Ovary (tissue), 9 donors: Measurements from ENCODE around the gene MYH15. TPM values are rescaled to one million over a fixed set of nuclear protein-coding genes. Genes with fewer than 3 reads are reported as not detected.

Experiments used
- DNase-seq, 5 donors: peaks; one replicate each; pipeline ENCODE4 v3.0.0-alpha.2; 2019 to 2020
- H3K27ac ChIP-seq, 2 donors: fragments of 200-600 bp; one replicate each; pipeline versions ENCODE4 v1.5.1 to v1.8.0; 2019 to 2022
- H3K27me3 ChIP-seq: fragments of 200-600 bp; one replicate; pipeline ENCODE4 v1.8.0; 2022
- H3K36me3 ChIP-seq: fragments of 200-600 bp; sonication (generic); one replicate; pipeline ENCODE4 v1.5.1; 2019
- H3K4me1 ChIP-seq: one replicate; pipeline ENCODE4 v1.8.1; 2013; ENCODE audit warnings: mild to moderate bottlenecking, moderate library complexity; ENCODE audit not compliant: insufficient read depth
- H3K4me3 ChIP-seq: fragments of 200-600 bp; sonication (generic); one replicate; pipeline ENCODE4 v1.5.1; 2017
- H3K9me3 ChIP-seq, 2 donors: fragments of 200-600 bp in 1 of 2; sonication (generic) in 1 of 2; one replicate each; pipeline versions ENCODE4 v1.5.1 to v1.8.1; 2013 to 2019; ENCODE audit warnings: mild to moderate bottlenecking in 1 of 2, moderate library complexity in 1 of 2
- EP300 ChIP-seq: sonication (generic); formaldehyde crosslinking; IDR thresholded peaks from one replicate; pipeline ENCODE4 v1.6.1; 2017; ENCODE audit warnings: antibody characterized with exemption
- POLR2A ChIP-seq: fragments of 450-650 bp; IDR thresholded peaks from one replicate; pipeline ENCODE4 v1.6.1; 2017; ENCODE audit warnings: antibody characterized with exemption, mild to moderate bottlenecking, moderate library complexity
- WGBS, 3 donors: extraction: QIAGEN DNeasy Blood & Tissue Kit in 1 of 3; methylation state at CpG; one replicate each; pipeline versions ENCODE4 v1.1.5 to v1.1.7; 2013 to 2017; 5-methylcytosine and 5-hydroxymethylcytosine counted together
- intact Hi-C, 4 donors: fragments of 100-400 bp; cut with DNase I; formaldehyde crosslinking; loops; one replicate each; pipeline versions ENCODE4 v1.11.0 to v1.15.1; 2022 to 2023
- polyA plus RNA-seq, 2 donors: library from polyadenylated mRNA; stranded (reverse); fragments of 200-250 nt in 1 of 2; fragments of 350-450 nt in 1 of 2; fragmentation: Illumina TruSeq in 1 of 2; extraction: RNeasy Lipid Tissue Mini Kit (QIAGEN cat#74804) in 1 of 2; gene quantifications; one replicate each; pipeline ENCODE4 v1.2.3, GENCODE V29; 2013 to 2014
- total RNA-seq, 7 donors: library from RNA; depleted of rRNA in 2 of 7; stranded (reverse); fragments of >200 nt in 2 of 7; fragmentation: NEBNext Ultra II Directional in 3 of 7; extraction: Animal tissue kit (Norgen Biotek cat#: 25700) in 3 of 7; gene quantifications; one replicate each; pipeline versions ENCODE4 v1.1.0 to v1.2.4, GENCODE V29; 2016 to 2023
- TF ChIP-seq, protein P1 (sequence below), 3 donors: fragments of 450-650 bp in 2 of 3; fragments of 200-600 bp in 1 of 3; IDR thresholded peaks; one replicate each; pipeline versions ENCODE4 v1.5.1 to v1.8.0; 2016 to 2022; ENCODE audit warnings: antibody characterized with exemption in 3 of 3, mild to moderate bottlenecking in 1 of 3
- donor health status: DM: no; HTN: no; CAD: no; lungs with moderate emphysema.
- donor health status: DM: no; HTN: no; CAD: no.
- donor health status: Bipolar disorder and iron deficiency.
- donor health status: DM: yes; HTN: yes; CAD: no.
- donor health status: DM: no; HTN: no; CAD: no.
- donor health status: DM: yes; HTN: yes; CAD: no.

The MYH15 gene
- total and polyA plus RNA-seq, 9 donors: 0.05 to 0.57 (median 0.11) TPM; not detected in 3

- TF ChIP-seq EP300: no peak
- TF ChIP-seq, protein P1, sequence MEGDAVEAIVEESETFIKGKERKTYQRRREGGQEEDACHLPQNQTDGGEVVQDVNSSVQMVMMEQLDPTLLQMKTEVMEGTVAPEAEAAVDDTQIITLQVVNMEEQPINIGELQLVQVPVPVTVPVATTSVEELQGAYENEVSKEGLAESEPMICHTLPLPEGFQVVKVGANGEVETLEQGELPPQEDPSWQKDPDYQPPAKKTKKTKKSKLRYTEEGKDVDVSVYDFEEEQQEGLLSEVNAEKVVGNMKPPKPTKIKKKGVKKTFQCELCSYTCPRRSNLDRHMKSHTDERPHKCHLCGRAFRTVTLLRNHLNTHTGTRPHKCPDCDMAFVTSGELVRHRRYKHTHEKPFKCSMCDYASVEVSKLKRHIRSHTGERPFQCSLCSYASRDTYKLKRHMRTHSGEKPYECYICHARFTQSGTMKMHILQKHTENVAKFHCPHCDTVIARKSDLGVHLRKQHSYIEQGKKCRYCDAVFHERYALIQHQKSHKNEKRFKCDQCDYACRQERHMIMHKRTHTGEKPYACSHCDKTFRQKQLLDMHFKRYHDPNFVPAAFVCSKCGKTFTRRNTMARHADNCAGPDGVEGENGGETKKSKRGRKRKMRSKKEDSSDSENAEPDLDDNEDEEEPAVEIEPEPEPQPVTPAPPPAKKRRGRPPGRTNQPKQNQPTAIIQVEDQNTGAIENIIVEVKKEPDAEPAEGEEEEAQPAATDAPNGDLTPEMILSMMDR (IDR thresholded peaks at IDR 0.05): no peak
- 88 to 91% (median 90%) methylated on average over 2 of the region's 2 CpGs for WGBS, 3 donors
Measured at GRCh38 chr3:108525971-108526370, 15.6 kb upstream of the MYH15 start.

DNA sequence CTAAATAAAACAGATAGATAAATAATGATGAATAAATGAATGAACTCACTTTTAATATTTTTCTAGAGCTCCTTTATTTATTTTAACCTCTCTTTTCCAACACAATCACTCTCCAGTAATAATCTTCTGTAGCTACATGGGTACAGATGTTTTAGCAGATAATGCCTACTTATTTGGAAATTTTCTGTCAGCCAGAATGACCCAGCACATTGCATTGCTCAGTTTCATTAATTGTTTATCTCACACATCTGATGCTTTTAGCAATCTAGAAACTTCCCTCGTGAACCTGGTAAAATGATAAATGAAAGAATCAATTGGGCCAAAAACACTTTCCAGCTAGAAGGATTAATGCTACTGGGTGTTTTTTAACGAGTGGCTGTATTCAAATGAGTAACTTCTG, 14.9 kb upstream of the MYH15 start:
- WGBS, 3 donors: 75 to 82% (median 79%) methylated on average over 2 of the region's 2 CpGs
- H3K4me1 ChIP-seq: no peaks in the 10 kb centered on the region
- no peak overlapping the region for H3K4me3 ChIP-seq
- DNase-seq: no peak
- H3K36me3 ChIP-seq: no peaks in the 10 kb centered on the region
- intact Hi-C loops: no loop called here
- TF ChIP-seq POLR2A (no peak), EP300 (no peak)
- TF ChIP-seq, protein P1 (IDR thresholded peaks at IDR 0.05): no peak
- H3K9me3 ChIP-seq: no peaks in the 10 kb centered on the region
- no peaks in the 10 kb centered on the region for H3K27me3 ChIP-seq
- H3K27ac ChIP-seq: no peak overlapping the region

More at GRCh38 chr3:108525971-108526370, 15.6 kb upstream of the MYH15 start:
- H3K27me3 ChIP-seq: no peaks in the 10 kb centered on the region
- no peaks in the 10 kb centered on the region for H3K36me3 ChIP-seq
- no peak overlapping the region for H3K4me3 ChIP-seq
- DNase-seq: no peak
- no peak overlapping the region for H3K27ac ChIP-seq
- no peaks in the 10 kb centered on the region for H3K9me3 ChIP-seq
- intact Hi-C loops: no loop called here
- no peaks in the 10 kb centered on the region for H3K4me1 ChIP-seq

GRCh38 chr3:108524537-108524936, 14.1 kb upstream of the MYH15 start:
- H3K27ac ChIP-seq: no peak overlapping the region

GRCh38 chr3:108518895-108519294, 8.5 kb upstream of the MYH15 start:
- WGBS, 3 donors: 74 to 80% (median 75%) methylated on average over 1 of the region's 1 CpG
- Histone ChIP-seq H3K27me3 (no peaks in the 10 kb centered on the region), H3K4me1 (no peaks in the 10 kb centered on the region), H3K27ac (no peak overlapping the region), H3K4me3 (no peak overlapping the region), H3K9me3 (no peaks in the 10 kb centered on the region), H3K36me3 (no peaks in the 10 kb centered on the region)
- DNase-seq: no peak
- intact Hi-C loops: no loop called here
- TF ChIP-seq POLR2A: no peak
- TF ChIP-seq, protein P1 (IDR thresholded peaks at IDR 0.05): no peak
- TF ChIP-seq EP300: no peak

More at GRCh38 chr3:108524537-108524936, 14.1 kb upstream of the MYH15 start:
- Histone ChIP-seq H3K4me3 (no peak overlapping the region), H3K36me3 (no peaks in the 10 kb centered on the region), H3K4me1 (no peaks in the 10 kb centered on the region), H3K9me3 (no peaks in the 10 kb centered on the region), H3K27me3 (no peaks in the 10 kb centered on the region)
- TF ChIP-seq POLR2A: no peak
- TF ChIP-seq, protein P1 (IDR thresholded peaks at IDR 0.05): no peak
- no peak for TF ChIP-seq EP300
- DNase-seq: no peak
- 15 to 29% (median 18%) methylated on average over 2 of the region's 2 CpGs for WGBS, 3 donors
- intact Hi-C loops: no loop called here
